ENCODE data around the gene N4BP2L2. TPM values are rescaled to one million over a fixed set of nuclear protein-coding genes. Genes with fewer than 3 reads are reported as not detected.

The N4BP2L2 gene
- total and polyA plus RNA-seq, 2 of the 13 experiments (the other 11 are each of a cell fraction or from before 2014, with no cell fraction given), result 58.9 to 81.2 TPM

GRCh38 chr13:32403108-32403507, 135.5 kb downstream of the N4BP2L2 start:
- ChIA-PET POLR2A (no interaction called here), CTCF (ENCODE audit: low intra/inter-chr PET ratio, low total read pairs) (no interaction called here)
- Histone ChIP-seq H3K4me2 (ENCODE audit: low read depth, low read length) (no peak overlapping the region), H4K20me1 (ENCODE audit: insufficient read depth, low read length) (no peaks in the 10 kb centered on the region), H2AFZ (ENCODE audit: low read length) (no peak overlapping the region), H3K4me3 (replicated peaks in 1 of 3; ENCODE audit: insufficient read depth in 1 of 3, low read depth in 2 of 3, low read length in 3 of 3) (no peak overlapping the region), H3K9ac (ENCODE audit: insufficient read depth, low read depth, low read length) (no peak overlapping the region), H3K27me3 (ENCODE audit: control insufficient read depth in 1 of 2, insufficient read depth in 2 of 2, low read length in 2 of 2) (no peaks in the 10 kb centered on the region), H3K36me3 (replicated peaks in 1 of 2; ENCODE audit: control insufficient read depth in 1 of 2, insufficient read depth in 2 of 2, low read length in 2 of 2) (peaks cover under 1 to 10% of the 10 kb centered on the region in 2 experiments), H3K9me3 (ENCODE audit: low read length) (no peaks in the 10 kb centered on the region), H3K4me1 (ENCODE audit: insufficient read depth, low read length) (peaks cover 3% of the 10 kb centered on the region), H3K27ac (ENCODE audit: extremely low read length, insufficient read depth, low read length) (no peak overlapping the region), H3K79me2 (ENCODE audit: insufficient read depth, low read length) (no peaks in the 10 kb centered on the region)
- BruUV-seq (replicated peaks), result no TSS peak
- in situ Hi-C loops (cut with HindIII; ENCODE audit: extremely low pct_ligation_motif_present, low pct_unique_long_range_greater_than_20kb), result no loop called here
- no peak for DNase-seq (ENCODE audit: low spot score)
- WGBS (ENCODE audit: low lambda C conversion rate), result over 99% methylated on average over 4 of the region's 4 CpGs
- intact Hi-C loops (cut with micrococcal nuclease; ENCODE audit: unreplicated experiment), result no loop called here
- no peak for ATAC-seq
- no peak for FAIRE-seq
- TF ChIP-seq RXRA (CRISPR knock-in tag; IDR thresholded peaks at IDR 0.05) (no peak), SMARCC2 (IDR thresholded peaks at IDR 0.05) (no peak), POLR2AphosphoS5 (IDR thresholded peaks at IDR 0.05; ENCODE audit: low read depth, low read length) (no peak), SMC3 (IDR thresholded peaks at IDR 0.05; ENCODE audit: low read length) (no peak), KLF11 (CRISPR knock-in tag; IDR thresholded peaks at IDR 0.05) (no peak), GMEB1 (CRISPR knock-in tag; IDR thresholded peaks at IDR 0.05; ENCODE audit: borderline replicate concordance) (no peak), NFATC3 (CRISPR knock-in tag; IDR thresholded peaks at IDR 0.05) (no peak), RNF2 (conservative IDR thresholded peaks at IDR 0.05; ENCODE audit: low read depth) (no peak), SMAD3 (CRISPR knock-in tag; IDR thresholded peaks at IDR 0.05) (no peak), ZNF616 (CRISPR knock-in tag; IDR thresholded peaks at IDR 0.05; ENCODE audit: low read depth) (no peak), THAP8 (CRISPR knock-in tag; IDR thresholded peaks at IDR 0.05; ENCODE audit: borderline replicate concordance) (no peak), E2F1 (CRISPR knock-in tag; IDR thresholded peaks at IDR 0.05) (no peak), ZNF512B (CRISPR knock-in tag; IDR thresholded peaks at IDR 0.05; ENCODE audit: borderline replicate concordance) (no peak), MBD4 (IDR thresholded peaks at IDR 0.05; ENCODE audit: borderline replicate concordance, low read length) (no peak), ARNTL (CRISPR knock-in tag; IDR thresholded peaks at IDR 0.05) (no peak), SMAD9 (CRISPR knock-in tag; IDR thresholded peaks at IDR 0.05) (no peak)
